HepG2 (cell line): ENCODE measurements around the gene ACSL4. TPM values are rescaled to one million over a fixed set of nuclear protein-coding genes. Genes with fewer than 3 reads are reported as not detected.

Experiments used
- ATAC-seq: fragments of 200-7000 bp; cut with Tn5 transposase; 3 replicates; pipeline ENCODE4 v1.9.1; 2020; ENCODE audit warnings: mild to moderate bottlenecking, moderate library complexity
- BruUV-seq: library from RNA; stranded (reverse); fragments of 400-500 nt; replicated peaks from 2 replicates; lab custom pipeline; 2021; lab: Mats Ljungman, UMichigan
- CTCF ChIA-PET: fragments of 300-600 bp; formaldehyde crosslinking; extraction: SDS; loops from one replicate; lab custom pipeline; 2021; ENCODE audit warnings: low total read pairs, inconsistent platforms, low intra/inter-chr PET ratio; lab: Yijun Ruan, JAX
- POLR2A ChIA-PET: fragments of 350-600 bp; sonication (Branson Sonifier 250); formaldehyde crosslinking; loops from one replicate; lab custom pipeline; 2020; ENCODE audit warnings: antibody characterized with exemption, inconsistent platforms; lab: Yijun Ruan, JAX
- DNase-seq: peaks from one replicate; pipeline ENCODE4 v3.0.0-alpha.2; 2015; ENCODE audit warnings: low spot score
- FAIRE-seq: peaks from 3 replicates; lab custom pipeline; 2011; peaks lifted over from hg19 to GRCh38; lab: Jason Lieb, UNC
- H2AFZ ChIP-seq: one replicate; pipeline ENCODE4 v1.6.1; 2011; ENCODE audit warnings: low read length, inconsistent platforms
- H3K27ac ChIP-seq: fragments of 300-600 bp; 3 replicates; pipeline ENCODE4 v1.8.0; 2011; ENCODE audit warnings: mixed run types, mild to moderate bottlenecking, mixed read lengths, low read length, inconsistent platforms; ENCODE audit not compliant: insufficient read depth; ENCODE audit errors: extremely low read length
- H3K27me3 ChIP-seq, 2 experiments: fragments of 200-600 bp in 1 of 2; 2 replicates in 1 of 2; 3 replicates in 1 of 2; pipeline versions ENCODE4 v1.6.0 to v1.8.0; 2011; ENCODE audit warnings: low read length in 2 of 2, mild to moderate bottlenecking in 2 of 2, moderate library complexity in 2 of 2, inconsistent platforms in 1 of 2; ENCODE audit not compliant: insufficient read depth in 2 of 2, control insufficient read depth in 1 of 2
- H3K36me3 ChIP-seq, 2 experiments: fragments of 200-600 bp in 1 of 2; replicated peaks in 1 of 2; 2 replicates in 1 of 2; 3 replicates in 1 of 2; pipeline versions ENCODE4 v1.5.1 to v1.8.0; 2011; ENCODE audit warnings: low read length in 2 of 2, inconsistent platforms in 1 of 2; ENCODE audit not compliant: insufficient read depth in 2 of 2, control insufficient read depth in 1 of 2
- H3K4me1 ChIP-seq: 2 replicates; pipeline ENCODE4 v1.5.1; 2012; ENCODE audit warnings: low read length, inconsistent platforms; ENCODE audit not compliant: insufficient read depth
- H3K4me2 ChIP-seq: 2 replicates; pipeline ENCODE4 v1.6.0; 2011; ENCODE audit warnings: low read depth, low read length, inconsistent platforms
- H3K4me3 ChIP-seq, 3 experiments: fragments of 200-600 bp in 1 of 3; sonication (generic), shearing (Covaris generic) in 1 of 3; replicated peaks in 1 of 3; 2 replicates each; pipeline ENCODE4 v1.5.1; 2011 to 2016; ENCODE audit warnings: low read length in 3 of 3, inconsistent platforms in 2 of 3, low read depth in 2 of 3, mild to moderate bottlenecking in 2 of 3, control low read depth in 1 of 3, mixed read lengths in 1 of 3; ENCODE audit not compliant: insufficient read depth in 1 of 3
- H3K79me2 ChIP-seq: one replicate; pipeline ENCODE4 v1.6.1; 2011; ENCODE audit warnings: low read length, inconsistent platforms; ENCODE audit not compliant: insufficient read depth
- H3K9ac ChIP-seq: 2 replicates; pipeline ENCODE4 v1.6.0; 2011; ENCODE audit warnings: mild to moderate bottlenecking, low read depth, low read length, inconsistent platforms; ENCODE audit not compliant: insufficient read depth
- H3K9me3 ChIP-seq: 2 replicates; pipeline ENCODE4 v1.5.1; 2012; ENCODE audit warnings: mild to moderate bottlenecking, low read length
- H4K20me1 ChIP-seq: 2 replicates; pipeline ENCODE4 v1.6.0; 2011; ENCODE audit warnings: inconsistent platforms, mild to moderate bottlenecking, low read length, moderate library complexity; ENCODE audit not compliant: insufficient read depth
- PPARG ChIP-seq: conservative IDR thresholded peaks from 2 replicates; pipeline ENCODE4 v1.6.1; 2016; ENCODE audit warnings: missing biosample characterization, missing genetic modification reagents
- REXO4 ChIP-seq: sonication (generic); formaldehyde crosslinking; IDR thresholded peaks from 2 replicates; pipeline ENCODE4 v1.8.0; 2022; ENCODE audit warnings: missing genetic modification reagents, mild to moderate bottlenecking, borderline replicate concordance
- TBX2 ChIP-seq: sonication (generic); formaldehyde crosslinking; IDR thresholded peaks from 2 replicates; pipeline ENCODE4 v1.5.0; 2020; ENCODE audit warnings: missing genetic modification reagents, mild to moderate bottlenecking, borderline replicate concordance
- TBX3 ChIP-seq: fragments of 450-650 bp; IDR thresholded peaks from 2 replicates; pipeline ENCODE4 v1.6.1; 2017; ENCODE audit warnings: antibody characterized with exemption, mild to moderate bottlenecking, inconsistent platforms, borderline replicate concordance
- TOE1 ChIP-seq: sonication (generic); formaldehyde crosslinking; IDR thresholded peaks from 2 replicates; pipeline ENCODE4 v1.4.0; 2020; ENCODE audit warnings: mild to moderate bottlenecking, missing genetic modification reagents
- ZBTB40 ChIP-seq, 2 experiments: fragments of 450-650 bp in 1 of 2; sonication (generic) in 1 of 2; formaldehyde crosslinking in 1 of 2; IDR thresholded peaks; 2 replicates each; pipeline versions ENCODE4 v1.6.1 to v1.8.0; 2016 to 2022; ENCODE audit warnings: antibody characterized with exemption in 1 of 2, mild to moderate bottlenecking in 1 of 2, missing genetic modification reagents in 1 of 2
- WGBS: methylation state at CpG from one replicate; pipeline ENCODE4 v1.1.6; 2017; ENCODE audit warnings: low lambda C conversion rate; 5-methylcytosine and 5-hydroxymethylcytosine counted together
- in situ Hi-C: cut with HindIII; loops from 2 replicates; pipeline ENCODE4 v1.10.0; 2017; ENCODE audit warnings: low pct_unique_long_range_greater_than_20kb; ENCODE audit not compliant: extremely low pct_ligation_motif_present
- intact Hi-C: fragments of 100-400 bp; cut with micrococcal nuclease; formaldehyde crosslinking; loops from one replicate; pipeline ENCODE4 v1.10.0; 2022; ENCODE audit not compliant: unreplicated experiment
- polyA plus RNA-seq, 8 experiments: library from polyadenylated mRNA; depleted of rRNA in 3 of 8; stranded (reverse) in 7 of 8; unstranded in 1 of 8; fragments of >200 nt; fragmentation: Illumina TruSeq in 4 of 8; extraction: Trizol in 4 of 8; gene quantifications; 2 replicates each; pipeline versions ENCODE4 v1.2.1 to v1.2.3, GENCODE V29; 2011 to 2016; ENCODE audit warnings: low read depth in 4 of 8, missing spikeins in 1 of 8, mixed read lengths in 1 of 8; ENCODE audit not compliant: insufficient read depth in 1 of 8
- total RNA-seq, 5 experiments: library from RNA; depleted of rRNA; stranded (reverse); fragments of >200 nt; fragmentation: Illumina TruSeq; extraction: Trizol; gene quantifications; 2 replicates each; pipeline ENCODE4 v1.2.3, GENCODE V29; 2016; ENCODE audit warnings: low read depth in 1 of 5

ACSL4 gene
- total and polyA plus RNA-seq, 2 of the 13 experiments (the other 11 are each of a cell fraction or from before 2014, with no cell fraction given), result 207 to 316 TPM

DNA sequence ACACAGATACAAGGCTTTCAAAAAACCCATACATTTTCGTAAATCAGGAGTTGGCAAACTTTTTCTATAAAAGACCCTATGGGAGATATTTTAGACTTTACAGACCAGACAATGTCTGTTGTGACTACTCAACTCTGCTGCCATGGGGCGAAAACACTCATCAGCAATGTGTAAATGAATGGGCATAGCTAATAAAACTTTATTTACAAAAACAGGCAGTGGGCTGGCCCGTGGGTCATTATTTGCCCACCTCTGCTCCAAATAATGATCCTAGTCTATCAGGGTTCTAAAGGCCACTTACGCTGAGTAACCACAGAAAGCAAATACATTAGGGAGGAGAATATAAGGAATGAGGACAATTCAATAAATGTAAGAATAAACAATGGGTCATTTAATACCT is 43.9 kb upstream of the ACSL4 start:
- Histone ChIP-seq H3K36me3 (no peaks in the 10 kb centered on the region), H3K4me2 (no peak overlapping the region), H4K20me1 (no peaks in the 10 kb centered on the region), H3K4me1 (peaks cover 41% of the 10 kb centered on the region), H3K79me2 (no peaks in the 10 kb centered on the region), H3K9me3 (no peaks in the 10 kb centered on the region), H3K27me3 (no peaks in the 10 kb centered on the region), H3K27ac (no peak overlapping the region), H3K4me3 (no peak overlapping the region), H2AFZ (no peak overlapping the region), H3K9ac (no peak overlapping the region)
- peak; percentile 68 for FAIRE-seq
- in situ Hi-C loops (no loop called here), intact Hi-C loops (no loop called here)
- CTCF ChIA-PET, result no interaction called here
- TF ChIP-seq ZBTB40 (IDR thresholded peaks at IDR 0.05) (peak; percentile 84), ZBTB40 (CRISPR knock-in tag; IDR thresholded peaks at IDR 0.05) (peak; percentile 99), TBX3 (0 out of 2 replicates have a peak, but pooled peaks have one; percentile 24), PPARG (0 out of 2 replicates have a peak, but pooled peaks have one; percentile 18), REXO4 (CRISPR knock-in tag) (no peak), TBX2 (0 out of 2 replicates have a peak, but pooled peaks have one; percentile 17), TOE1 (no peak)
- DNase-seq, result no peak
- ATAC-seq, result no peak; the same call in 2 of the 3 replicates
- 63% methylated on average over 4 of the region's 4 CpGs for WGBS
- POLR2A ChIA-PET, result no interaction called here
- no TSS peak for BruUV-seq
